Adrenal gland (tissue), 19 donors: ENCODE data around the gene F8A3. TPM values are rescaled to one million over a fixed set of nuclear protein-coding genes. Genes with fewer than 3 reads are reported as not detected.
"Not testable (repeated sequence)": the region's sequence is repeated elsewhere in the genome, so short reads cannot be mapped to it uniquely, and the experiment has no call there.

Experiments
- DNase-seq, 7 donors: peaks; one replicate each; pipeline ENCODE4 v3.0.0-alpha.2; 2019 to 2020
- H3K27ac ChIP-seq, 5 donors: fragments of 200-600 bp; sonication (generic) in 4 of 5; 1 replicate in 3 of 5; 2 replicates in 2 of 5; pipeline versions ENCODE4 v1.5.1 to v1.8.0; 2016 to 2020; ENCODE audit warnings: mild to moderate bottlenecking in 1 of 5
- H3K27me3 ChIP-seq: fragments of 200-600 bp; 2 replicates; pipeline ENCODE4 v1.8.0; 2021
- H3K36me3 ChIP-seq, 2 donors: fragments of 200-600 bp; replicated peaks in 1 of 2; 1 replicate in 1 of 2; 2 replicates in 1 of 2; pipeline versions ENCODE4 v1.5.1 to v1.8.0; 2018 to 2022
- H3K4me1 ChIP-seq, 2 donors: fragments of 200-600 bp; replicated peaks in 1 of 2; 1 replicate in 1 of 2; 2 replicates in 1 of 2; pipeline versions ENCODE4 v1.5.1 to v1.8.0; 2018 to 2021
- H3K4me3 ChIP-seq, 4 donors: fragments of 200-600 bp; sonication (generic) in 3 of 4; one replicate each; pipeline ENCODE4 v1.5.1; 2016 to 2018
- H3K9me3 ChIP-seq, 3 donors: fragments of 200-600 bp; sonication (generic) in 1 of 3; replicated peaks in 1 of 3; 1 replicate in 2 of 3; 2 replicates in 1 of 3; pipeline versions ENCODE4 v1.5.1 to v1.8.0; 2016 to 2021
- POLR2A ChIP-seq, 2 donors: fragments of 450-650 bp; IDR thresholded peaks; one replicate each; pipeline ENCODE4 v1.6.1; 2017; ENCODE audit warnings: antibody characterized with exemption in 2 of 2, mild to moderate bottlenecking in 2 of 2, moderate library complexity in 1 of 2
- WGBS, 4 donors: extraction: QIAGEN DNeasy Blood & Tissue Kit in 2 of 4; methylation state at CpG; one replicate each; pipeline versions ENCODE4 v1.1.5 to v1.1.7; 2013 to 2017; 5-methylcytosine and 5-hydroxymethylcytosine counted together
- intact Hi-C, 2 donors: fragments of 100-400 bp; cut with DNase I; formaldehyde crosslinking; loops; one replicate each; pipeline versions ENCODE4 v1.14.1 to v1.15.0; 2022 to 2023
- long read RNA-seq, 10 donors: library from polyadenylated mRNA in 3 of 10; unstranded in 2 of 10; stranded (forward) in 1 of 10; transcript quantifications; one replicate each; pipeline ENCODE4 v2.0.0 and lab custom pipeline, GENCODE V29; 2021 to 2026
- polyA plus RNA-seq, 3 donors: library from polyadenylated mRNA; stranded (reverse); fragments of 200-250 nt in 2 of 3; fragments of 350-450 nt in 1 of 3; fragmentation: Illumina TruSeq in 1 of 3; extraction: RNeasy Lipid Tissue Mini Kit (QIAGEN cat#74804) in 1 of 3; gene quantifications; one replicate each; pipeline ENCODE4 v1.2.3, GENCODE V29; 2013 to 2014
- total RNA-seq, 9 donors: library from RNA; depleted of rRNA in 4 of 9; stranded (reverse); fragments of >200 nt in 4 of 9; fragments of 120-200 nt in 1 of 9; fragmentation: NEBNext Ultra II Directional in 1 of 9; extraction: Animal tissue kit (Norgen Biotek cat#: 25700) in 1 of 9; gene quantifications; one replicate each; pipeline versions ENCODE4 v1.1.0 to v1.2.4, GENCODE V29; 2013 to 2023
- TF ChIP-seq, protein P1 (sequence below), 6 experiments: fragments of 450-650 bp in 4 of 6; fragments of 200-600 bp in 2 of 6; sonication (generic) in 1 of 6; IDR thresholded peaks; 1 replicate in 5 of 6; 2 replicates in 1 of 6; pipeline versions ENCODE4 v1.5.1 to v1.8.0; 2016 to 2021; ENCODE audit warnings: antibody characterized with exemption in 6 of 6, mild to moderate bottlenecking in 2 of 6, moderate library complexity in 1 of 6
- donor health status: healthy with polysubstance abuse.
- donor health status: Bipolar disorder and iron deficiency.
- donor health status: DM: yes; HTN: yes; CAD: no.
- donor health status: DM: no; HTN: no; CAD: no.
- donor health status: DM: no; HTN: no; CAD: no.
- donor health status: DM: yes; HTN: yes; CAD: no.

The F8A3 gene
- total RNA-seq (10 to 100 TPM in 6 of 9 donors, 1 to 10 TPM in 2, under 1 TPM in 1; 0.61 to 31.7 (median 13.1) TPM), polyA plus RNA-seq (1 to 10 TPM in 1 of 3 donors, not detected in 2; 3.0 TPM)
- long read RNA-seq, donor 1, transcript F8A3-201 (1 exons, 1,759 nt): major isoform, 5 of 5 reads
- long read RNA-seq, donor 1, partial matches to known transcripts: 0 of 5 reads
- long read RNA-seq, donor 1, other reads (novel, unspliced or antisense): 0 of 5 reads
- long read RNA-seq, donor 2, partial matches to known transcripts: 0 of 1 reads
- long read RNA-seq, donor 2, other reads (novel, unspliced or antisense): 0 of 1 reads
- long read RNA-seq, donor 3, partial matches to known transcripts: 0 of 1 reads
- long read RNA-seq, donor 3, other reads (novel, unspliced or antisense): 0 of 1 reads
- long read RNA-seq, donor 4: 0 reads
- long read RNA-seq, donor 5: 0 reads
- long read RNA-seq, donor 6, partial matches to known transcripts: 0 of 1 reads
- long read RNA-seq, donor 6, other reads (novel, unspliced or antisense): 0 of 1 reads
- long read RNA-seq, donor 7, partial matches to known transcripts: 0 of 1 reads
- long read RNA-seq, donor 7, other reads (novel, unspliced or antisense): 0 of 1 reads
- long read RNA-seq, donor 8, partial matches to known transcripts: 0 of 4 reads
- long read RNA-seq, donor 8, other reads (novel, unspliced or antisense): 0 of 4 reads
- long read RNA-seq, donor 9, partial matches to known transcripts: 0 of 2 reads
- long read RNA-seq, donor 9, other reads (novel, unspliced or antisense): 0 of 2 reads
- long read RNA-seq, donor 10, partial matches to known transcripts: 0 of 2 reads
- long read RNA-seq, donor 10, other reads (novel, unspliced or antisense): 0 of 2 reads

DNA sequence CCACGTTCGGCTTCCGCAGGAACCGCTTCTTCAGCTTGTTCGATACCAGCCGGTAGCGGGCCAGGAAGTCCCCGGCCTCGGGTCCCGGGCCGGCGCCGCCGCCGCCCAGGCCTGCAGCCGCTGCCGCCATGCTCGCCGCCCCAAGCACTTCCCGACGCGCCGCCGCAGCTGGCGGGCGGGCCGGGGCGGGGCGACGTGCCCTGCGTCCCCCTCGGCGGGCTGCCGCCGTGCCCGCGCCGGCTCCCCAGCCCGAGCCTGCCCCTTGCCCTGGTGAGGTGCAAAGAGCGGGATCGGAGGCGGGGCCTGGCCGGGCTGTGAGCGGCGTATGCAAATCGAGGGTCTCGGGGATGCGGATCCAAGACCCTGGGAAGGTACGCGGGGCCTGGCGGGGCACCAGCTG lies at the start of gene F8A3:
Gene F8A3, minus strand, starts transcription at position 150 of the 400 bp plus-strand sequence. Its CDS starts 20 bp downstream, at position 130.
- H3K27me3 ChIP-seq, H3K9me3 ChIP-seq, H3K36me3 ChIP-seq, DNase-seq, intact Hi-C loops, H3K4me1 ChIP-seq, H3K4me3 ChIP-seq, H3K27ac ChIP-seq: not testable (repeated sequence)
- WGBS, 4 donors: no CpG with 5 or more reads among the region's 51 CpGs

DNA sequence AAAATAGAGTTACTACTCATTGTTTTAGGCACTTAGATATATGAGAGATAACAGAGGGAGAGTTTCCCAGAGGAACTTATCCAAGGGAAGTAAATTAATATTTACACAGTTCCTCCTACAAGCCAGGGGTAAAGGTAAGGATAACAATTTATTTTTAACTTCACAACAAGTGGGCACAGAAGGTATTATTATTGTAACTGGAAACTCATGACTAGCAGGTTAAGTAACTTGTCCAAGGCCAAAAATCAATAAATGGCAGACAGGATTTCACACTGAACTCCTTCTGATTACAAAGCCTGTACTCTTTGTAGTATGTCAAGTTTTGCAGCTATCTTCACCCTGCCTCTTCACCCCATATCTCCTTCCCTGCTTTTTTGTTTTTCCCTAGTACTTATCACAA lies 46.9 kb upstream of the F8A3 start:
- Histone ChIP-seq H3K9me3 (peaks cover 0 to 4% (median 0%) of the 10 kb centered on the region in 3 donors), H3K4me3 (no peak overlapping the region), H3K4me1 (no peaks in the 10 kb centered on the region), H3K27me3 (no peaks in the 10 kb centered on the region), H3K27ac (no peak overlapping the region), H3K36me3 (no peaks in the 10 kb centered on the region)
- intact Hi-C loops: no loop called here
- DNase-seq: no peak
- TF ChIP-seq, protein P1, sequence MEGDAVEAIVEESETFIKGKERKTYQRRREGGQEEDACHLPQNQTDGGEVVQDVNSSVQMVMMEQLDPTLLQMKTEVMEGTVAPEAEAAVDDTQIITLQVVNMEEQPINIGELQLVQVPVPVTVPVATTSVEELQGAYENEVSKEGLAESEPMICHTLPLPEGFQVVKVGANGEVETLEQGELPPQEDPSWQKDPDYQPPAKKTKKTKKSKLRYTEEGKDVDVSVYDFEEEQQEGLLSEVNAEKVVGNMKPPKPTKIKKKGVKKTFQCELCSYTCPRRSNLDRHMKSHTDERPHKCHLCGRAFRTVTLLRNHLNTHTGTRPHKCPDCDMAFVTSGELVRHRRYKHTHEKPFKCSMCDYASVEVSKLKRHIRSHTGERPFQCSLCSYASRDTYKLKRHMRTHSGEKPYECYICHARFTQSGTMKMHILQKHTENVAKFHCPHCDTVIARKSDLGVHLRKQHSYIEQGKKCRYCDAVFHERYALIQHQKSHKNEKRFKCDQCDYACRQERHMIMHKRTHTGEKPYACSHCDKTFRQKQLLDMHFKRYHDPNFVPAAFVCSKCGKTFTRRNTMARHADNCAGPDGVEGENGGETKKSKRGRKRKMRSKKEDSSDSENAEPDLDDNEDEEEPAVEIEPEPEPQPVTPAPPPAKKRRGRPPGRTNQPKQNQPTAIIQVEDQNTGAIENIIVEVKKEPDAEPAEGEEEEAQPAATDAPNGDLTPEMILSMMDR (IDR thresholded peaks at IDR 0.05): no peak
- TF ChIP-seq POLR2A (IDR thresholded peaks at IDR 0.05): no peak

DNA sequence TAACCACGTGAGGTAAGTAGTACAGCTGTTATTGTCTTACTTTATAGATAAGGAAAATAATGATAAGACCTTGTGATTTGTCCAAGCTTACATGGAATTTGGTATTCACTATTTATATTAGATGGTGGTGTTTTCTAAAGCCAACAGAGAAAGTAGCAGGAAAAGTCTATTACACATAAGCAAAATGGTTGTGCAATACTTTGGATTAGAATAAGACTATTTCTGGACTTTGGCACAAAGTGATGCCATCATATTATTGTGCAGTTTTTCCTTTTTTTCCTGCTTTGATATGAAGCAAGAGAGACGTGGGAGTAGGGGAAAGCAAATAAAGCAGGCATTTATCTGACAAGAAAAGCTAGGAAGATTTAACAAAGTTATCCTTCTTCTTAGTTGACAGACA lies 36.7 kb upstream of the F8A3 start:
- WGBS, 4 donors: no CpG with 5 or more reads among the region's 2 CpGs
- H3K4me1 ChIP-seq, H3K4me3 ChIP-seq, intact Hi-C loops, H3K27ac ChIP-seq, DNase-seq, H3K9me3 ChIP-seq, H3K27me3 ChIP-seq, H3K36me3 ChIP-seq: not testable (repeated sequence)

DNA sequence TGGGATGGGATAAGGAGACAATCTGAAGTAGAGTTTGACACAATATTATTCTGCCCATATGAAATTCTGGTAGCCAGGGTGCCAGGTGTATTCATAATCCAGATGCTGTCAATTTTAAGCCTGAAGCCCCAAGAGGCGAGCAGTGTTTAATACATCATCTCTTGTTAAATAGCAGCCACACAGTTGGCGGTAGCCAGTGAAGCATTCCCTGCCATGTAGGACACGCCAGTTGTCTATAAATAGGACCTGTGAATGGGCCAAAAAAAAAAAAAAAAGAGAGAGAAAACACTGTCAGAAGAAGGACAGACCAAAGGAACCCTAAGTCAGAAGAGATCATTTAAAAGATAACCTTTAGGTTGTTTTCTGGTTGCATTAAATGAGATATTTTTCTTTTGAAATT lies 33.0 kb upstream of the F8A3 start:
- intact Hi-C loops, H3K9me3 ChIP-seq, H3K36me3 ChIP-seq, DNase-seq, H3K4me3 ChIP-seq, H3K4me1 ChIP-seq, H3K27me3 ChIP-seq, H3K27ac ChIP-seq: not testable (repeated sequence)
- 33 to 57% methylated on average over 1 to 2 of the region's 3 CpGs; no CpG with 5 or more reads in 2 of the 4 donors for WGBS, 4 donors

DNA sequence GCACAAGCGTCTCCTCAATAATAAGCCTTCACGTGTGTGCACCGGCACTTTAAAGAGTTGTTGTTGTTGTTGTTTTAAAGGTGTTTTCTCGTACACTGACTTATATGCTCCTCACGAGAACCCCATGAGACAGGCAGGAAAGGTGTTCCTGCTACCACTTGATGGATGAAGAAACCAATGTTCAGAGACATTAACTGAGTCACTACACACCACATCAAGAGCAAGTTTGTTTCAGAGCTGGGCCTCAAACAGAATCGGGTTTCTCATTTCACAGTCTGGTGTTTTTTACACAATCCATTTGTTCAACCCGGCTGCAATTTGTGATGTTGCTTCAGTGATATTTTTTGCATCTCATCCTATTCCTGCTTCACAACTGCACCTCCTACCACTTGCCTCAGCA lies 18.7 kb upstream of the F8A3 start:
- H3K36me3 ChIP-seq, H3K4me3 ChIP-seq, H3K27ac ChIP-seq, H3K9me3 ChIP-seq, intact Hi-C loops, H3K27me3 ChIP-seq, DNase-seq, H3K4me1 ChIP-seq: not testable (repeated sequence)
- WGBS, 4 donors: no CpG with 5 or more reads among the region's 7 CpGs

DNA sequence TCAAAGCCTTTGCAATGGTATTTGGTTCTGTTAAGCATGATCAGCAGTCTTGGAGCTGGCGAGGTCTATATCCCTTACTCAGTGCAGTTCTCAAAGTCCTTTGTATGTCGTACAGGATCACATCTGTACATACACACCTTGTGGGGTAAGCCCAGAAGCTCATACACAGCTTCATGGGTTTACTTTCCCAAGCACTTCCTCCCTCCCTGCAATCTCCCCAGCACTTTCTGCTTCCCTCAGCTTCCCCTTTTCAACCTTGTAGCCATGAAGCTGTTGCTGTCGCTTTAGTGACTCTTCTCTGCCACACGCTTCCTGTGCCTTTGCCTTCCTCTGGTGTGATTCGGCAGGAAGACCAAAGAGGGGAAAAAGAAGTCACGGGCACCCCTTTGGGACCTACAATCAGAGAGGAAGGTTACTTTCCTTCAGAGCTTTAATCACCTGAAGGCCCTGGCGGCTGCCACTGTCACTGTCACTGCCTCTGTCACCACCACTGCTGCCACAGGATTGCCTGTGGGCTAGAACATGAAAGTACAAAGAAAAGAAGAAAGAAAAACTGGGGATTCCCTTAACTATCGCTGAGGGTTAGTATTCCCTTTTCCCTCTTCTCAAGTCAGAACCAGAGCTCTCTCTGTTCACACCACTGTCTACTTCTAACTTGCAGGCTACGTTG lies 8.0 kb upstream of the F8A3 start:
- intact Hi-C loops, H3K27me3 ChIP-seq, H3K4me1 ChIP-seq, DNase-seq, H3K27ac ChIP-seq, H3K9me3 ChIP-seq, H3K36me3 ChIP-seq, H3K4me3 ChIP-seq: not testable (repeated sequence)
- WGBS, 4 donors: no CpG with 5 or more reads among the region's 9 CpGs

DNA sequence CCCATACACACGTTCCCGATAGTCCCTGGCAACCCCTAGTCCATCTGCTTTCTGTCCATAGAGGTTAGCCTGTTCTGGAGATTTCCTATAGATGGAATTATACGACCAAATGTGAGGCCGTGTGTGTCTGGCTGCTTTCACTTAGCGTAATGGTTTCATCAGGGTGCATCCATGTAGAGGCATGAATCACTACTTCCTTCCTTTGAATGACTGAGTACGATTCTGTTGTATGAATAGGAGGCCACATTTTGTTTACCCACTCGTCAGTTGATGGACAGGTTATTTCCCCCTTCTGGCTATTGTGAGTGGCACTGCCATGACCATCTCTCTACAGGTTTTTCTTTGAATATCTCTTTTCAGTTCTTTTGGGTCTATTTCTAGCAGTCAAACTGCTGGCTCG lies 2.1 kb upstream of the F8A3 start:
- intact Hi-C loops, H3K27me3 ChIP-seq, DNase-seq, H3K4me1 ChIP-seq, H3K27ac ChIP-seq, H3K4me3 ChIP-seq, H3K9me3 ChIP-seq, H3K36me3 ChIP-seq: not testable (repeated sequence)
- WGBS, 4 donors: no CpG with 5 or more reads among the region's 8 CpGs

DNA sequence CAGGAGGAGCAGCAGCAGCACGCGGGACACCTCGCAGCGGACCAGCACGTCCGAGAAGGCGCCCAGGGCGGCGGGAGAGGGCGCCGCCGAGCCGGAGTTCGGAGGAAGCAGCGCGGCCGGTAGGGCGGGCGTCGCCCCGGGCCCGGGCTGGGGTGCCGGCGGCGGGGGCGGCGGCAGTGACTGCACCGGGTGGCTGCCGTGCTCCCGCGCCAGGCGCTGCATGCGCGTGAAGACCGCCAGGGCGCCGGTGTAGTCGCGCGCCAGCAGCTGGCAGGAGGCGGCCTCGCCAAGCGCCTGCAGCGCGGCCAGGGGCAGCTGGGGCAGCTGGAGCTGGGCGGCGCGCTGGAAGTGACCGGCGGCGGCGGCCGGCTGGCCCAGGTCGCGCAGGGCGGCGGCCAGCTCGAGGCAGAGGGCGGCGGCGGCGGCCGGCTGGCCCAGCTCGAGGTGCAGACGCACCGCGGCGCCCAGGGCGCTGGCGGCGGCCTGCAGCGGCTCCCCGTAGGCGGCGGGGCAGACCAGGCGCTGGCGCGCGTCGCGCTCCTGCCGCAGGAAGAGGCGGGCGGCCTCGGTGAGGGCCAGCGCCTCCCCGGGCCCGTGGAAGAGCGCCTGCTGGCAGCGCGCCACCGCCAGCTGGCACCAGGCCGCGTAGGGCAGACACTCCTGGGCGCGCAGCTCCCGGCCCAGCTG lies 516 bp downstream of the F8A3 start:
- H3K4me3 ChIP-seq, intact Hi-C loops, H3K27me3 ChIP-seq, DNase-seq, H3K4me1 ChIP-seq, H3K9me3 ChIP-seq, H3K36me3 ChIP-seq, H3K27ac ChIP-seq: not testable (repeated sequence)
- WGBS, 4 donors: no CpG with 5 or more reads among the region's 97 CpGs
